Central memory CD8-positive, alpha-beta T cell (primary cell): ENCODE results near the gene CA9.

Experiments used
- ATAC-seq: fragments of 150-1000 bp; cut with Tn5 transposase; replicated peaks from 2 replicates; pipeline ENCODE4 v1.10.0; 2022; ENCODE audit warnings: mild to moderate bottlenecking, moderate FRiP score, moderate number of reproducible peaks; ENCODE audit not compliant: poor library complexity, severe bottlenecking; ENCODE audit errors: extremely low read depth
- DNase-seq, 2 donors: peaks; one replicate each; pipeline ENCODE4 v3.0.0; 2021; ENCODE audit warnings: low spot score in 2 of 2
- H3K27ac Mint-ChIP-seq: one replicate; pipeline ENCODE4 v1.8.0; 2022; ENCODE audit warnings: low read depth, mild to moderate bottlenecking, moderate library complexity, mixed read lengths
- H3K27me3 Mint-ChIP-seq: one replicate; pipeline ENCODE4 v1.8.0; 2022; ENCODE audit warnings: mixed read lengths
- H3K36me3 Mint-ChIP-seq: one replicate; pipeline ENCODE4 v1.8.0; 2022; ENCODE audit warnings: mild to moderate bottlenecking, moderate library complexity, mixed read lengths; ENCODE audit not compliant: insufficient read depth
- H3K4me1 Mint-ChIP-seq: one replicate; pipeline ENCODE4 v1.8.0; 2022; ENCODE audit warnings: mixed read lengths
- H3K4me3 Mint-ChIP-seq: one replicate; pipeline ENCODE4 v1.8.0; 2022; ENCODE audit warnings: mild to moderate bottlenecking, moderate library complexity, mixed read lengths
- H3K9me3 Mint-ChIP-seq: one replicate; pipeline ENCODE4 v1.8.0; 2022; ENCODE audit warnings: mixed read lengths

Gene CA9

GRCh38 chr9:35708146-35708545 lies 34.4 kb downstream of the CA9 start:
- ATAC-seq, result no peak
- H3K9me3 Mint-ChIP-seq, result no peaks in the 10 kb centered on the region
- no peak for DNase-seq
- H3K27me3 Mint-ChIP-seq, result no peaks in the 10 kb centered on the region
- H3K4me3 Mint-ChIP-seq, result no peak overlapping the region
- H3K36me3 Mint-ChIP-seq, result peaks cover 80% of the 10 kb centered on the region
- H3K27ac Mint-ChIP-seq, result peak overlapping the region; percentile 29
- peaks cover 24% of the 10 kb centered on the region for H3K4me1 Mint-ChIP-seq

GRCh38 chr9:35710818-35711500 lies 37.2 kb downstream of the CA9 start:
- no peak for ATAC-seq
- H3K4me1 Mint-ChIP-seq, result peaks cover 33% of the 10 kb centered on the region
- no peaks in the 10 kb centered on the region for H3K9me3 Mint-ChIP-seq
- no peaks in the 10 kb centered on the region for H3K27me3 Mint-ChIP-seq
- peaks cover 83% of the 10 kb centered on the region for H3K36me3 Mint-ChIP-seq
- no peak for DNase-seq
- H3K27ac Mint-ChIP-seq, result peak overlapping the region; percentile 54
- H3K4me3 Mint-ChIP-seq, result no peak overlapping the region

DNA sequence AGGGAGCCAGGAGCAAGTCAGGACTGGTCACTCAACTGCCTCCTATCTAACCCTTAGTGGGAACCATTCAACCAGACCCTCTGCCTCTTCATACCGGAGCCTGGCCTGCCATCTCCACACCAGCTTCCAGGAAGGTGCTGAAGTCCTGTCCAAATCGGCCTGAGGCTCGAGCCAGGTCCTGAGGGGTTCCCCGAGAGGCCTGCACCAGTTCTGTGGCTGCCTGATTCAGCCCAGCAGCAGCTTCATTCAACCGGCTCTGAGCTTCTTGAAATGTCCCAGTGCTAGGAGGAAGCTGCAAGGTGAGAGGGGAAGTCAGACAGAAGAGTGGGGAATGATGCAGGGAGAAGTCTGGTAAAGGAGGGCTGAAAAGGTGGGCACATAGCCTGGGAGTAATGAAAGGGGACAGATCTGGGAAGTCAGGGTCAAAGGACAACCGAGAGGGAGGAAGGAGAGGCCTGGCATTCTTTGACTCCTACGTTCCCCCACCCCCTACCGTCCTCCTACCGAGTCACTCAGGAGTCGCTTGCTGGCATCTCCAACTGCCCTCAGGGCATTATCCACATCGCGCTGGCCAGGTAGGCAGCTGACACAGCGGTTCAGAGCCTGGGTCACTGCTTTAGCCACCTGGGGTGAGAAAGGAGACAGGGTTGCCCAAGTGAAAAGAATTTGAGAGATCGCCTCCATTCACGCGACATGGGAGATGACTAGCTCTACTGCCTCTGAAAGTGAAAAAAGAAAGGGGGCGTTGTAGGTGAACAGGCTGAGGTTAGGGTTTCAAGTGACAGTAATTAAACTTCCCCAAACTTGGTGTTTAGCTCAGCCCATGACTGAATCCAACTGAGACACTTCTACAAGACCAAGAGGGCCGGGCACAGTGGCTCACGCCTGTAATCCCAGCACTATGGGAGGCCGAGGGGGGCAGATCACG lies 38.0 kb downstream of the CA9 start:
- Mint-ChIP-seq H3K4me3 (no peak overlapping the region), H3K36me3 (peaks cover 87% of the 10 kb centered on the region), H3K27me3 (no peaks in the 10 kb centered on the region), H3K27ac (peak overlapping the region; percentile 54), H3K9me3 (no peaks in the 10 kb centered on the region), H3K4me1 (peaks cover 33% of the 10 kb centered on the region)
- ATAC-seq (no peak), DNase-seq (no peak)

GRCh38 chr9:35712762-35713400 lies 39.2 kb downstream of the CA9 start:
- Mint-ChIP-seq H3K27me3 (no peaks in the 10 kb centered on the region), H3K4me1 (peaks cover 27% of the 10 kb centered on the region), H3K27ac (peak overlapping the region; percentile 17), H3K36me3 (peaks cover 84% of the 10 kb centered on the region), H3K4me3 (no peak overlapping the region), H3K9me3 (no peaks in the 10 kb centered on the region)
- ATAC-seq (no peak), DNase-seq (no peak)

GRCh38 chr9:35713578-35713977 lies 39.9 kb downstream of the CA9 start:
- ATAC-seq, result no peak
- H3K4me1 Mint-ChIP-seq, result peaks cover 22% of the 10 kb centered on the region
- H3K9me3 Mint-ChIP-seq, result no peaks in the 10 kb centered on the region
- H3K36me3 Mint-ChIP-seq, result peaks cover 84% of the 10 kb centered on the region
- H3K4me3 Mint-ChIP-seq, result no peak overlapping the region
- peak overlapping the region; percentile 17 for H3K27ac Mint-ChIP-seq
- no peak for DNase-seq
- H3K27me3 Mint-ChIP-seq, result no peaks in the 10 kb centered on the region

- Mint-ChIP-seq H3K36me3 (peaks cover 83% of the 10 kb centered on the region), H3K4me1 (peaks cover 19% of the 10 kb centered on the region), H3K27me3 (no peaks in the 10 kb centered on the region), H3K27ac (no peak overlapping the region), H3K9me3 (no peaks in the 10 kb centered on the region), H3K4me3 (no peak overlapping the region)
- ATAC-seq (no peak), DNase-seq (no peak)
These were observed 40.4 kb downstream of the CA9 start for GRCh38 chr9:35714123-35714522.

- ATAC-seq, result no peak
- Mint-ChIP-seq H3K9me3 (no peaks in the 10 kb centered on the region), H3K4me3 (no peak overlapping the region), H3K27me3 (no peaks in the 10 kb centered on the region), H3K27ac (peak overlapping the region; percentile 61), H3K4me1 (peaks cover 23% of the 10 kb centered on the region), H3K36me3 (peaks cover 83% of the 10 kb centered on the region)
- DNase-seq, result no peak
These were observed 41.0 kb downstream of the CA9 start for GRCh38 chr9:35714579-35715252.

- Mint-ChIP-seq H3K4me3 (no peak overlapping the region), H3K4me1 (peaks cover 20% of the 10 kb centered on the region), H3K9me3 (no peaks in the 10 kb centered on the region), H3K27me3 (no peaks in the 10 kb centered on the region), H3K27ac (peak overlapping the region; percentile 82), H3K36me3 (peaks cover 82% of the 10 kb centered on the region)
- DNase-seq (no peak), ATAC-seq (no peak)
These were observed 42.5 kb downstream of the CA9 start for GRCh38 chr9:35716230-35716629.

GRCh38 chr9:35717132-35717870 lies 43.6 kb downstream of the CA9 start:
- Mint-ChIP-seq H3K4me3 (no peak overlapping the region), H3K27ac (peak overlapping the region; percentile 82), H3K4me1 (peaks cover 25% of the 10 kb centered on the region), H3K36me3 (peaks cover 83% of the 10 kb centered on the region), H3K9me3 (no peaks in the 10 kb centered on the region), H3K27me3 (no peaks in the 10 kb centered on the region)
- ATAC-seq (no peak), DNase-seq (no peak)

- Mint-ChIP-seq H3K4me1 (peaks cover 26% of the 10 kb centered on the region), H3K36me3 (peaks cover 80% of the 10 kb centered on the region), H3K4me3 (no peak overlapping the region), H3K27ac (peak overlapping the region; percentile 57), H3K9me3 (no peaks in the 10 kb centered on the region), H3K27me3 (no peaks in the 10 kb centered on the region)
- DNase-seq, result no peak
- ATAC-seq, result no peak
These were observed 45.2 kb downstream of the CA9 start for GRCh38 chr9:35718721-35719511.

DNA sequence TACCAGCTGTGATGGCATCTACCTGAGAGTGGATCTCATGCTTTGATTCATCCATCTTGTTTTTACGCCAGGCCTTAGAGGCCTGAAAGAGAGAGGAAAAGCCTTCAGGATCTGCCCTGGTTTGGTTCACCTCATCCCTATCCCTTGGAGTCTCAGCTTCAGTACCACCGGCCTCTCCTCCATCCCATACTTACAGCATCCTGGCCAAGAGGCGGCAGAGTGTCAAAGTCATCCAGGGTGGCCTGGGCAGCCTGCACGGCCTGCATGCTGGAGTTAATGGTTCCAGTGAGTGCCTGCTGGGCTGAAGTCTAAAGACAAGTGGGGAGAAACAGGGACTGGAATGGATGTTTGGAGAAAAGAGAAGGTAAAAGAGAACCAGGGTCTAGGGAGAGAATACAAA lies 45.8 kb downstream of the CA9 start:
- Mint-ChIP-seq H3K27me3 (no peaks in the 10 kb centered on the region), H3K9me3 (no peaks in the 10 kb centered on the region), H3K4me3 (no peak overlapping the region), H3K4me1 (peaks cover 30% of the 10 kb centered on the region), H3K27ac (peak overlapping the region; percentile 57), H3K36me3 (peaks cover 82% of the 10 kb centered on the region)
- no peak for ATAC-seq
- DNase-seq, result no peak
